Mesendoderm (in vitro differentiated cells): Measurements from ENCODE around the gene RBMX. TPM values are rescaled to one million over a fixed set of nuclear protein-coding genes. Genes with fewer than 3 reads are reported as not detected.
A peak's percentile ranks its signal among the peaks of the same experiment; 100 is the strongest.
"Not testable (repeated sequence)": the region's sequence is repeated elsewhere in the genome, so short reads cannot be mapped to it uniquely, and the experiment has no call there.

Source experiments
- DNase-seq: peaks from one replicate; pipeline ENCODE4 v3.0.0; 2013
- H2AK5ac ChIP-seq: 2 replicates; pipeline ENCODE4 v1.6.1; 2013; ENCODE audit warnings: low read length, inconsistent platforms
- H2BK120ac ChIP-seq: 2 replicates; pipeline ENCODE4 v1.6.1; 2013; ENCODE audit warnings: low read depth, mild to moderate bottlenecking, low read length, moderate library complexity, mixed read lengths
- H2BK15ac ChIP-seq: replicated peaks from 2 replicates; pipeline ENCODE4 v1.6.1; 2013; ENCODE audit warnings: low read depth, mild to moderate bottlenecking, moderate library complexity
- H2BK5ac ChIP-seq: 2 replicates; pipeline ENCODE4 v1.6.1; 2013; ENCODE audit warnings: low read length, inconsistent platforms
- H3K18ac ChIP-seq: 2 replicates; pipeline ENCODE4 v1.6.1; 2013; ENCODE audit warnings: mild to moderate bottlenecking, low read length, mixed read lengths
- H3K23ac ChIP-seq: one replicate; pipeline ENCODE4 v1.6.1; 2013; ENCODE audit warnings: low read length
- H3K27ac ChIP-seq: 2 replicates; pipeline ENCODE4 v1.5.1; 2013; ENCODE audit warnings: low read depth, mild to moderate bottlenecking, inconsistent platforms, low read length, moderate library complexity
- H3K27me3 ChIP-seq: 2 replicates; pipeline ENCODE4 v1.6.1; 2013; ENCODE audit warnings: low read length, control low read depth, mild to moderate bottlenecking, inconsistent platforms; ENCODE audit not compliant: insufficient read depth, poor library complexity
- H3K36me3 ChIP-seq: 2 replicates; pipeline ENCODE4 v1.6.1; 2013; ENCODE audit warnings: low read length, inconsistent platforms; ENCODE audit not compliant: control insufficient read depth, insufficient read depth
- H3K4ac ChIP-seq: one replicate; pipeline ENCODE4 v1.6.1; 2013; ENCODE audit warnings: low read depth, mild to moderate bottlenecking, low read length, moderate library complexity
- H3K4me1 ChIP-seq: 2 replicates; pipeline ENCODE4 v1.6.1; 2013; ENCODE audit warnings: low read depth, low read length, inconsistent platforms; ENCODE audit not compliant: control insufficient read depth
- H3K4me2 ChIP-seq: 2 replicates; pipeline ENCODE4 v1.6.1; 2013; ENCODE audit warnings: low read length
- H3K4me3 ChIP-seq: 2 replicates; pipeline ENCODE4 v1.5.1; 2013; ENCODE audit warnings: mild to moderate bottlenecking, low read length
- H3K56ac ChIP-seq: one replicate; pipeline ENCODE4 v1.6.1; 2013; ENCODE audit warnings: low read length
- H3K79me1 ChIP-seq: 2 replicates; pipeline ENCODE4 v1.6.1; 2013; ENCODE audit warnings: low read length, inconsistent platforms
- H3K79me2 ChIP-seq: 2 replicates; pipeline ENCODE4 v1.6.1; 2013; ENCODE audit warnings: mild to moderate bottlenecking, low read length; ENCODE audit not compliant: control insufficient read depth, insufficient read depth
- H3K9ac ChIP-seq: 2 replicates; pipeline ENCODE4 v1.6.1; 2013; ENCODE audit warnings: low read length, inconsistent platforms
- H4K5ac ChIP-seq: one replicate; pipeline ENCODE4 v1.6.1; 2013; ENCODE audit warnings: low read length
- H4K8ac ChIP-seq: one replicate; pipeline ENCODE4 v1.6.1; 2013; ENCODE audit warnings: low read depth, mild to moderate bottlenecking, control low read depth, low read length, moderate library complexity
- whole genome bisulfite sequencing: extraction: QIAGEN DNeasy Blood & Tissue Kit; methylation state at CpG from one replicate; pipeline ENCODE4 v1.1.7; 2013; ENCODE audit warnings: low lambda C conversion rate, missing lambda C conversion rate; ENCODE audit not compliant: insufficient coverage; ENCODE audit errors: extremely low coverage; 5-methylcytosine and 5-hydroxymethylcytosine counted together
- polyA plus RNA-seq, 2 experiments: library from polyadenylated mRNA; stranded (reverse); fragments of 200-250 nt; gene quantifications; one replicate each; pipeline ENCODE4 v1.2.3, GENCODE V29; 2013

Gene RBMX
- 450 TPM for polyA plus RNA-seq (2013, experiment 1 of 2)
- polyA plus RNA-seq (2013, experiment 2 of 2) = 448 TPM

DNA sequence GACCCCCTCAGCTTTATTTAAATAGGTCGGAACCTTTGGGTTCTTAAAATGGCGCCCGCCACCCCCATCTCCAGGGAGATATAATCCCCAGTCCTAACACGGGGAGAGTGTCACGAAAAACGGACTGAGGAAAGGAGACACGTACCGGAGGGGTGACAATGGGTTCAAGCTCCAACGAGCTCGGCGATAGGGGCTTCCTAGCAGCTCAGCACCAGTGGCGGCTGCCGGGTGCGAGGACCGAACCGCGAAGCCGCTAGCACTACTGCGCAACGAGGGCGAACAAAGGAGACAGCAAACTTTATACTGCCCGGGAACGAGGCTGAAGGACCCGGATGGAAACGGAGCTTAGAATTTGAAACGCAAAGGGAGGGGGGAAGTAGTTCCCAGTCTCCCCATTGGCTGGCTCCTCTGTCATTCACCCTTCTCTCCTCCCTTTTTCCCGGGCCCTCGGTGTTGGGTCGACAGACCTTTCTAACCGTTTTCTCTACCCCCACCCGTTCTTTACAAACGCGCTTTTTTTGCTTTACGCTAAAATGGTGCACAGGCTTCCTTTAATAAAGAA is at the start of gene RBMX:
Gene RBMX, minus strand, starts transcription at position 274 of the 562 bp plus-strand sequence. CDS start 1,298 bp downstream, outside the sequence.
- Histone ChIP-seq H3K4me3 (peak within 1 kb of the TSS; percentile 96), H3K36me3 (peaks cover 3% of the 10 kb centered on the region), H3K27ac (peak within 1 kb of the TSS; percentile 70), H3K4me2 (peak within 1 kb of the TSS; percentile 13), H2BK120ac (peak within 1 kb of the TSS; percentile 76), H2AK5ac (no peak within 1 kb of the TSS), H4K8ac (no peak within 1 kb of the TSS), H3K79me2 (peaks cover 29% of the 10 kb centered on the region), H3K56ac (peak within 1 kb of the TSS; percentile 98), H3K4ac (peak within 1 kb of the TSS; percentile 95), H3K79me1 (no peaks in the 10 kb centered on the region), H2BK15ac (no peak within 1 kb of the TSS), H3K23ac (no peak within 1 kb of the TSS), H3K9ac (peak within 1 kb of the TSS; percentile 98), H3K4me1 (no peaks in the 10 kb centered on the region), H4K5ac (no peak within 1 kb of the TSS), H3K18ac (peak within 1 kb of the TSS; percentile 78), H2BK5ac (no peak within 1 kb of the TSS), H3K27me3 (no peaks in the 10 kb centered on the region)
- WGBS = no CpG with 5 or more reads among the region's 34 CpGs
- DNase-seq = peak; percentile 96

DNA sequence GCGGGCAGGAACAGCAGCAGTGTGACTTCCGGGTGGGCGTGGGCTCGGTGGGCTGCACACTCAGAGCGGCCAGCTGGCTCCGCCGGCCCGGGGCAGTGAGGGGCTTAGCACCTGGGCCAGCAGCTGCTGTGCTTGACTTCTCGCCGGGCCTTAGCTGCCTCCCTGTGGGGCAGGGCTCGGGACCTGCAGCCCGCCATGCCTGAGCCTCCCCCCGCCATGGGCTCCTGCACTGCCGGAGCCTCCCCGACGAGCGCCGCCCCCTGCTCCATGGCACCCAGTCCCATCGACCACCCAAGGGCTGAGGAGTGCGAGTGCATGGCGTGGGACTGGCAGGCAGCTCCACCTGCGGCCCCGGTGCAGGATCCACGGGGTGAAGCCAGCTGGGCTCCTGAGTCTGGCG is 40.9 kb upstream of the RBMX start:
- H3K79me1 ChIP-seq, H2BK120ac ChIP-seq, H3K27ac ChIP-seq, H3K56ac ChIP-seq, H4K8ac ChIP-seq, DNase-seq, H4K5ac ChIP-seq, H3K27me3 ChIP-seq, H3K4me1 ChIP-seq, H3K4ac ChIP-seq, H2AK5ac ChIP-seq, H3K4me2 ChIP-seq, H3K4me3 ChIP-seq, H3K18ac ChIP-seq, H2BK5ac ChIP-seq, H2BK15ac ChIP-seq, H3K9ac ChIP-seq, H3K23ac ChIP-seq, H3K79me2 ChIP-seq, H3K36me3 ChIP-seq: not testable (repeated sequence)
- no CpG with 5 or more reads among the region's 25 CpGs for WGBS

DNA sequence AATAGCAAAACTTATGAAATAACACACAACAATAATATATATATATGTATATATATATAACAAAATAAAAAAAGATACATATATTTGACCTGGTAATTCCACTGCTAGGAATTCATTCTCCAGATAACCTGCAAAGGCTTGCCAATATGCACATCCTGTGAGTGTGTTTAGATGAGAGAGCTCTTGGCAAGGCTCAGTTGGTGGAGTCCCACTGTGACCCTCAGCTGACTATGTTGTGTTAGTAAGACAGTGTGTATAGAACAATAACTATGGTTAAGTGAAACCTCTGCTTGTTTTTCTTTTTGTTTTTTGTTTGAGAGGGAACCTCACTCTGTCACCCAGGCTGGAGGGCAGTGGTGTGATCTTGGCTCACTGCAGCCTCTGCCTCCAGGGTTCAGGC is 39.5 kb upstream of the RBMX start:
- Histone ChIP-seq H3K79me2 (no peaks in the 10 kb centered on the region), H3K36me3 (no peaks in the 10 kb centered on the region), H3K79me1 (no peaks in the 10 kb centered on the region), H4K8ac (no peak overlapping the region), H3K4me1 (no peaks in the 10 kb centered on the region), H2BK15ac (no peak overlapping the region), H3K27me3 (no peaks in the 10 kb centered on the region), H2BK5ac (no peak overlapping the region), H2AK5ac (no peak overlapping the region), H2BK120ac (no peak overlapping the region), H3K18ac (no peak overlapping the region), H4K5ac (no peak overlapping the region), H3K27ac (no peak overlapping the region), H3K4me3 (no peak overlapping the region), H3K56ac (no peak overlapping the region), H3K9ac (no peak overlapping the region), H3K4me2 (no peak overlapping the region), H3K23ac (no peak overlapping the region), H3K4ac (no peak overlapping the region)
- DNase-seq = no peak

DNA sequence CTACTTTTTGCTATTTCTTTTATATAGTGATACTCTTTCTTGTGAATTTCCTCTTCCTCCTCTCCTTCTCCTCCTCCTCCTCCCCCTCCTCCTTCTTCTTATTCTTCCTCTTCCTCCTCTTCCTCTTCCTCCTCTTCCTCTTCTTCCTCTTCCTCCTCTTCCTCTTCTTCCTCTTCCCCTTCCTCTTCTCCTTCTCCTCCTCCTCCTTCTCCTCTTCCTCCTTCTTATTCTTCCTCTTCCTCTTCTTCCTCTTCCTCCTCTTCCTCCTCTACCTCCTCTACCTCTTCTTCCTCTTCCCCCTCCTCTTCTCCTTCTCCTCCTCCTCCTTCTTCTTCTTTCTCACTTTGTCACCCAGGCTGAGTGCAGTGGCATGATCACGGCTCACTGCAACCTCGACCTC is 36.3 kb upstream of the RBMX start:
- Histone ChIP-seq H3K4ac (no peak overlapping the region), H3K56ac (no peak overlapping the region), H4K8ac (no peak overlapping the region), H3K4me2 (no peak overlapping the region), H3K23ac (no peak overlapping the region), H3K9ac (no peak overlapping the region), H3K27me3 (no peaks in the 10 kb centered on the region), H3K18ac (no peak overlapping the region), H3K4me3 (no peak overlapping the region), H3K36me3 (no peaks in the 10 kb centered on the region), H2BK15ac (no peak overlapping the region), H3K4me1 (no peaks in the 10 kb centered on the region), H2AK5ac (no peak overlapping the region), H2BK120ac (no peak overlapping the region), H3K79me1 (no peaks in the 10 kb centered on the region), H4K5ac (no peak overlapping the region), H2BK5ac (no peak overlapping the region), H3K79me2 (no peaks in the 10 kb centered on the region), H3K27ac (no peak overlapping the region)
- DNase-seq = no peak
- no CpG with 5 or more reads among the region's 2 CpGs for whole genome bisulfite sequencing

DNA sequence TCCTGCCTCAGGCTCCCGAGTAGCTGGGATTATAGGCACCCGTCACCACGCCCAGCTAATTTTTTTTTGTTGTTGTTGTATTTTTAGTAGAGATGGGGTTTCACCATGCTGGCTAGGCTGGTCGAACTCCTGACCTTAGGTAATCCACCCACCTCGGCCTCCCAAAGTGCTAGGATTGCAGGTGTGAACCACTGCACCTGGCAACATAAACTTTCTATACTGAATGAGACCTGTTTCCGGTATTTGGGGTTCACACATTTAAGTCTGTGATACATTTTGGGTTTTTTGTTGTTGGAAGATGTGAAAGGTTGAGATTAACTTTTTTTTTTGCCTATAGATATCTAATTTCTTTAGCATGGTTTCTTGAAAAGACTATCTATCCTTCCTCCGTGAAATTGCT is 31.1 kb upstream of the RBMX start:
- not testable (repeated sequence) for H2AK5ac ChIP-seq, H3K4me3 ChIP-seq, H4K5ac ChIP-seq, H2BK15ac ChIP-seq, H3K4ac ChIP-seq, H3K4me2 ChIP-seq, H3K9ac ChIP-seq, H4K8ac ChIP-seq, H2BK120ac ChIP-seq, H3K23ac ChIP-seq, H3K79me1 ChIP-seq, DNase-seq, H3K4me1 ChIP-seq, H3K27ac ChIP-seq, H2BK5ac ChIP-seq, H3K79me2 ChIP-seq, H3K27me3 ChIP-seq, H3K56ac ChIP-seq, H3K18ac ChIP-seq, H3K36me3 ChIP-seq
- WGBS = no CpG with 5 or more reads among the region's 7 CpGs

DNA sequence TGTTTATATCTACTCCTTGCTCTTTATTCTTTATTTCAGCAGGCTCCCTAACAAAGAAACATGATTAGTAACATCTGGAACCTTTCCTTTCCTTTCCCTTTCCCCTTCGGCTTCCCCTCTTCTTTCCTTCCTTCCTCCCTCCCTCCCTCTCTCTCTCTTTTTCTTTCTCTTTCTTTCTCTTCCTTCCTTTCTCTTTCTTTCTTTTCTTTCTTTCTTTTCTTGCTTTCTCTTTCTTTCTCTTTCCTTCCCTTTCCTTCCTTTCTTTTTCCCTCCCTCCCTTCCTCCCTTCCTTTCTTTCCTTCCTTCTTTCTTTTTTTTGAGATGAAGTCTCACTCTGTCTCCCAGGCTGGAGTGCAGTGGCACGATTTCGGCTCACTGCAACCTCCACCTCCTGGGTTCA is 30.7 kb upstream of the RBMX start:
- H3K9ac ChIP-seq = no peak overlapping the region
- H3K4me3 ChIP-seq = no peak overlapping the region
- no peaks in the 10 kb centered on the region for H3K36me3 ChIP-seq
- no peak overlapping the region for H3K18ac ChIP-seq
- H2BK120ac ChIP-seq = no peak overlapping the region
- no peaks in the 10 kb centered on the region for H3K79me2 ChIP-seq
- H4K8ac ChIP-seq = no peak overlapping the region
- no peak overlapping the region for H3K4ac ChIP-seq
- H2BK5ac ChIP-seq = no peak overlapping the region
- DNase-seq = no peak
- H3K4me2 ChIP-seq = no peak overlapping the region
- no peaks in the 10 kb centered on the region for H3K4me1 ChIP-seq
- H4K5ac ChIP-seq = no peak overlapping the region
- WGBS = no CpG with 5 or more reads among the region's 3 CpGs
- H3K27ac ChIP-seq = no peak overlapping the region
- H2BK15ac ChIP-seq = no peak overlapping the region
- H3K56ac ChIP-seq = no peak overlapping the region
- no peak overlapping the region for H3K23ac ChIP-seq
- H2AK5ac ChIP-seq = no peak overlapping the region
- H3K27me3 ChIP-seq = no peaks in the 10 kb centered on the region
- H3K79me1 ChIP-seq = no peaks in the 10 kb centered on the region
